Tibial nerve (tissue), 4 donors: ENCODE results near the gene FBXO44.

Source experiments
- EP300 ChIP-seq, 2 donors: sonication (generic); formaldehyde crosslinking; IDR thresholded peaks; one replicate each; pipeline ENCODE4 v1.6.1; 2017; ENCODE audit warnings: antibody characterized with exemption in 2 of 2, mild to moderate bottlenecking in 1 of 2
- POLR2A ChIP-seq, 2 donors: fragments of 450-650 bp; IDR thresholded peaks; one replicate each; pipeline ENCODE4 v1.6.1; 2017; ENCODE audit warnings: antibody characterized with exemption in 2 of 2, mild to moderate bottlenecking in 2 of 2, moderate library complexity in 2 of 2
- TF ChIP-seq, protein P1 (sequence below), 5 experiments: fragments of 200-600 bp in 3 of 5; fragments of 450-650 bp in 2 of 5; sonication (generic) in 3 of 5; IDR thresholded peaks; one replicate each; pipeline ENCODE4 v1.5.1; 2016 to 2019; ENCODE audit warnings: antibody characterized with exemption in 5 of 5, mild to moderate bottlenecking in 3 of 5, moderate library complexity in 2 of 5

GRCh38 chr1:11641776-11642305 lies 12.8 kb upstream of the FBXO44 start:
- TF ChIP-seq, protein P1, sequence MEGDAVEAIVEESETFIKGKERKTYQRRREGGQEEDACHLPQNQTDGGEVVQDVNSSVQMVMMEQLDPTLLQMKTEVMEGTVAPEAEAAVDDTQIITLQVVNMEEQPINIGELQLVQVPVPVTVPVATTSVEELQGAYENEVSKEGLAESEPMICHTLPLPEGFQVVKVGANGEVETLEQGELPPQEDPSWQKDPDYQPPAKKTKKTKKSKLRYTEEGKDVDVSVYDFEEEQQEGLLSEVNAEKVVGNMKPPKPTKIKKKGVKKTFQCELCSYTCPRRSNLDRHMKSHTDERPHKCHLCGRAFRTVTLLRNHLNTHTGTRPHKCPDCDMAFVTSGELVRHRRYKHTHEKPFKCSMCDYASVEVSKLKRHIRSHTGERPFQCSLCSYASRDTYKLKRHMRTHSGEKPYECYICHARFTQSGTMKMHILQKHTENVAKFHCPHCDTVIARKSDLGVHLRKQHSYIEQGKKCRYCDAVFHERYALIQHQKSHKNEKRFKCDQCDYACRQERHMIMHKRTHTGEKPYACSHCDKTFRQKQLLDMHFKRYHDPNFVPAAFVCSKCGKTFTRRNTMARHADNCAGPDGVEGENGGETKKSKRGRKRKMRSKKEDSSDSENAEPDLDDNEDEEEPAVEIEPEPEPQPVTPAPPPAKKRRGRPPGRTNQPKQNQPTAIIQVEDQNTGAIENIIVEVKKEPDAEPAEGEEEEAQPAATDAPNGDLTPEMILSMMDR (IDR thresholded peaks at IDR 0.05), result no peak
- no peak for TF ChIP-seq POLR2A (IDR thresholded peaks at IDR 0.05)
- TF ChIP-seq EP300 (IDR thresholded peaks at IDR 0.05), result no peak
